MCF 10A (cell line): ENCODE results near the gene SEZ6L2. TPM values are rescaled to one million over a fixed set of nuclear protein-coding genes. Genes with fewer than 3 reads are reported as not detected.

ENCODE experiments used
- BruUV-seq: library from RNA; stranded (reverse); fragments of 400-500 nt; replicated peaks from 2 replicates; lab custom pipeline; 2021; lab: Mats Ljungman, UMichigan
- CTCF ChIA-PET: fragments of 300-600 bp; sonication (Branson Sonifier 250); formaldehyde crosslinking; extraction: SDS; loops from one replicate; lab custom pipeline; 2021; ENCODE audit warnings: antibody characterized with exemption, inconsistent platforms; lab: Yijun Ruan, JAX
- POLR2A ChIA-PET: fragments of 300-600, 350-650 bp; sonication (Branson Sonifier 250); formaldehyde crosslinking; extraction: SDS; loops from one replicate; lab custom pipeline; 2020; ENCODE audit warnings: antibody characterized with exemption, inconsistent platforms; lab: Yijun Ruan, JAX
- DNase-seq: peaks from one replicate; pipeline ENCODE4 v3.0.0-alpha.2; 2018; ENCODE audit not compliant: unreplicated experiment
- H3K27ac Mint-ChIP-seq: one replicate; pipeline ENCODE4 v1.8.0; 2022; ENCODE audit warnings: mild to moderate bottlenecking, low read depth, mixed read lengths; ENCODE audit not compliant: unreplicated experiment
- H3K27me3 Mint-ChIP-seq: one replicate; pipeline ENCODE4 v1.8.0; 2022; ENCODE audit warnings: mixed read lengths; ENCODE audit not compliant: insufficient read depth, unreplicated experiment
- H3K36me3 Mint-ChIP-seq: one replicate; pipeline ENCODE4 v1.8.0; 2022; ENCODE audit warnings: mild to moderate bottlenecking, moderate library complexity, mixed read lengths; ENCODE audit not compliant: insufficient read depth, unreplicated experiment
- H3K4me1 Mint-ChIP-seq: one replicate; pipeline ENCODE4 v1.8.0; 2022; ENCODE audit warnings: mixed read lengths; ENCODE audit not compliant: insufficient read depth, unreplicated experiment
- H3K4me3 Mint-ChIP-seq: one replicate; pipeline ENCODE4 v1.8.0; 2022; ENCODE audit warnings: mild to moderate bottlenecking, moderate library complexity, mixed read lengths; ENCODE audit not compliant: unreplicated experiment
- H3K9me3 Mint-ChIP-seq: one replicate; pipeline ENCODE4 v1.8.0; 2022; ENCODE audit warnings: mixed read lengths; ENCODE audit not compliant: unreplicated experiment
- intact Hi-C: fragments of 100-400 bp; cut with micrococcal nuclease; formaldehyde crosslinking; loops from 2 replicates; pipeline ENCODE4 v1.14.1; 2022
- total RNA-seq: library from RNA; stranded (reverse); gene quantifications from 2 replicates; pipeline ENCODE4 v1.2.3, GENCODE V29; 2022
- TF ChIP-seq, protein P1 (sequence below): fragments of 200-600 bp; IDR thresholded peaks from one replicate; pipeline ENCODE4 v1.8.0; 2022; ENCODE audit warnings: antibody characterized with exemption, mild to moderate bottlenecking; ENCODE audit not compliant: unreplicated experiment

SEZ6L2 gene
- total RNA-seq, 1 experiment from 2014 or later, result 1.9 TPM

DNA sequence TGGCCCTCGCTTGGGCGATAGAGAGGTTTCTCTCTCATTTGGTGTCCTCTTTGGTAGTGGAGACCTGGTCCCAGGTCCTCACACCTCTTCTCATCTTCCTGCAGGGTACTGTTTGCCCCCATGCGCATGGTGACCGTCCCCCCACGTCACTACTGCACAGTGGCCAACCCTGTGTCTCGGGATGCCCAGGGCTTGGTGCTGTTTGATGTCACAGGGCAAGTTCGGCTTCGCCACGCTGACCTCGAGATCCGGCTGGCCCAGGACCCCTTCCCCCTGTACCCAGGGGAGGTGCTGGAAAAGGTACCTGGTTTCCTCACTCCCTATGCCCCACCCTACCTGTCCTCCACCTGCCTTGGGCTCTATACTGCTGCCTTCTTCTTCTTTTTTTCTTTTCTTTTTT, 68.6 kb downstream of the SEZ6L2 start:
- H3K9me3 Mint-ChIP-seq, result no peaks in the 10 kb centered on the region
- TF ChIP-seq, protein P1, sequence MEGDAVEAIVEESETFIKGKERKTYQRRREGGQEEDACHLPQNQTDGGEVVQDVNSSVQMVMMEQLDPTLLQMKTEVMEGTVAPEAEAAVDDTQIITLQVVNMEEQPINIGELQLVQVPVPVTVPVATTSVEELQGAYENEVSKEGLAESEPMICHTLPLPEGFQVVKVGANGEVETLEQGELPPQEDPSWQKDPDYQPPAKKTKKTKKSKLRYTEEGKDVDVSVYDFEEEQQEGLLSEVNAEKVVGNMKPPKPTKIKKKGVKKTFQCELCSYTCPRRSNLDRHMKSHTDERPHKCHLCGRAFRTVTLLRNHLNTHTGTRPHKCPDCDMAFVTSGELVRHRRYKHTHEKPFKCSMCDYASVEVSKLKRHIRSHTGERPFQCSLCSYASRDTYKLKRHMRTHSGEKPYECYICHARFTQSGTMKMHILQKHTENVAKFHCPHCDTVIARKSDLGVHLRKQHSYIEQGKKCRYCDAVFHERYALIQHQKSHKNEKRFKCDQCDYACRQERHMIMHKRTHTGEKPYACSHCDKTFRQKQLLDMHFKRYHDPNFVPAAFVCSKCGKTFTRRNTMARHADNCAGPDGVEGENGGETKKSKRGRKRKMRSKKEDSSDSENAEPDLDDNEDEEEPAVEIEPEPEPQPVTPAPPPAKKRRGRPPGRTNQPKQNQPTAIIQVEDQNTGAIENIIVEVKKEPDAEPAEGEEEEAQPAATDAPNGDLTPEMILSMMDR, result no peak
- H3K4me3 Mint-ChIP-seq, result no peak overlapping the region
- no peak for DNase-seq
- BruUV-seq, result no TSS peak
- no peak overlapping the region for H3K27ac Mint-ChIP-seq
- ChIA-PET CTCF (no interaction called here), POLR2A (interaction anchor here (1.5 kb wide), 1 partner anchor 33 kb away, joined by 3 read pairs; the partner anchor contains the start of gene CDIPT)
- H3K36me3 Mint-ChIP-seq, result peaks cover 54% of the 10 kb centered on the region
- intact Hi-C loops, result no loop called here
- H3K27me3 Mint-ChIP-seq, result no peaks in the 10 kb centered on the region
- peaks cover 5% of the 10 kb centered on the region for H3K4me1 Mint-ChIP-seq

DNA sequence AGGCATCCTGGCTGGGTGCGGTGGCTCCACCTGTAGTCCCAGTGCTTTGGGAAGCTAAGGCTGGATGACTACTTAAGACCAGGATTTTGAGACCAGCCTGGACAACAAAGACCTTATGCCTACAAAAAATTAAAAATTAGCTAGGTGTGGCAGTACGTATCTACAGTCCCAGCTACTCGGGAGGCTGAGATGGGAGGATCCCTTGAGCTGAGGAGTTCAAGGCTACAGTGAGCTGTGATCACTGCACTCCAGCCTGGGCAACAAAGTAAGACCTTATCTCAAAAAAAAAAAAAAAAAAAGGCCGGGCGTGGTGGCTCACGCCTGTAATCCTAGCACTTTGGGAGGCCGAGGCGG, 73.0 kb downstream of the SEZ6L2 start:
- no peak overlapping the region for H3K4me3 Mint-ChIP-seq

DNA sequence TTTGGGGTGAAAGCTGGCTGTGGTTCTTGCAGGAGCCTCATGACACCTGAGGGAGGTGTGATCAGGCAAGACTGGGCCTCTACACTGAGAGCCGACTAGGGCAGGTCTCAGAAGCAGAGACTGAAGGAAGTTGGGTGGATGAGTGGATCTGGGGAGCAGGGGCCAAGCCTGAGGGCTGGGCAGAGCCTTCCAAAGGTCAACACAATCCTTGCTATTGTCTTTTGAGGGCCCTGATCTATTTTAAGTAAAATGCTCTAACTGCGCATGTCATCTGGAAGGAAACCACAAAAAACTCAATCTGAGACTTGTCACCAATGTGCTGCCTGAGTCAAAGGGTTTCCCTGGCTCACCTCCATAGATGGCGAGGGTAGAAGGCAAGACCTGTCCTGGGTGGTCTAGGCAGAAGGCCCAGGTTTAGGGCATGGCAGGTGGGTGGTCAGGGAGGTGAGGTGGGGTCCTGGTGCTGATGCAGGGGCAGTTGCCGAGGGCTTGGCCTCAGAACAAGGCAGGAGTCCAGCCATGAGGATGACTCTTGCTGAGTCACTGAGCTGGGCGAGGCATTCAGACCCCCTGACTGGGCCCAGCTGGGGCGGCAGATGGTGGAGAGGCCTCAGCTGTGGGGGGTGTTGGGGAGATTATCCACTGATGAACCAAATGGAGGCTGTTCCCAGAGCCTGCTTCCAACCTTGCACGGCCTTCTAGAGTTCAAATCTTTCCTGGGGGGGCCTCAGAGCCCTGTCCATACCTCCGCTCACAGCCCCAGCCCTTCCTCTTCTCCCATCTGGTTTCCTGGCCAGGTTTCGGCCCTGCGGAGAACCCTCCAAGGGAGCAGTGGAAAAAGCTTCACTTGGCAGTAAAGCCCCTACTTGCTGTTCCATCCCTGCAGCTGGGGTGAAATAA, 74.0 kb downstream of the SEZ6L2 start:
- H3K9me3 Mint-ChIP-seq, result no peaks in the 10 kb centered on the region
- peak overlapping the region; percentile 75 for H3K27ac Mint-ChIP-seq
- CTCF ChIA-PET, result interaction anchor here (1.8 kb wide), 1 partner anchor 197 kb away, joined by 7 read pairs; no protein-coding TSS in a partner anchor
- no peaks in the 10 kb centered on the region for H3K27me3 Mint-ChIP-seq
- H3K4me1 Mint-ChIP-seq, result peaks cover 12% of the 10 kb centered on the region
- H3K36me3 Mint-ChIP-seq, result peaks cover 32% of the 10 kb centered on the region
- no TSS peak for BruUV-seq
- peak overlapping the region; percentile 47 for H3K4me3 Mint-ChIP-seq
- POLR2A ChIA-PET, result interaction anchor here (0.7 to 2.2 kb wide), 5 partner anchors 9 to 148 kb away, joined by 3 to 8 read pairs (median 3); partner anchors contain the start of genes PAGR1 and TAOK2
- intact Hi-C loops, result no loop called here
- TF ChIP-seq, protein P1, result no peak
- DNase-seq, result peak; percentile 47

More for the DNA sequence above, 73.0 kb downstream of the SEZ6L2 start:
- Mint-ChIP-seq H3K9me3 (no peaks in the 10 kb centered on the region), H3K27me3 (no peaks in the 10 kb centered on the region), H3K27ac (no peak overlapping the region), H3K36me3 (peaks cover 26% of the 10 kb centered on the region), H3K4me1 (peaks cover 12% of the 10 kb centered on the region)
- no peak for DNase-seq
- ChIA-PET POLR2A (interaction anchor here (0.7 to 0.9 kb wide), 3 partner anchors 10 to 241 kb away, joined by 3 to 5 read pairs (median 3); partner anchors contain the start of gene PAGR1), CTCF (interaction anchor here (0.6 to 1.8 kb wide), 7 partner anchors 27 to 602 kb away, joined by 3 to 7 read pairs (median 3); no protein-coding TSS in a partner anchor)
- TF ChIP-seq, protein P1, result no peak
- no TSS peak for BruUV-seq
- intact Hi-C loops, result no loop called here
